C4-2B (cell line): ENCODE measurements around the gene HYAL3.

Source experiments
- H3K27ac ChIP-seq: fragments of 450-650 bp; 2 replicates; pipeline ENCODE4 v1.5.1; 2017
- ZFX ChIP-seq: fragments of 450-650 bp; IDR thresholded peaks from 2 replicates; pipeline ENCODE4 v1.6.1; 2017
- TF ChIP-seq, protein P1 (sequence below): fragments of 450-650 bp; conservative IDR thresholded peaks from 2 replicates; pipeline ENCODE4 v1.5.1; 2017; ENCODE audit warnings: mild to moderate bottlenecking

The HYAL3 gene

DNA sequence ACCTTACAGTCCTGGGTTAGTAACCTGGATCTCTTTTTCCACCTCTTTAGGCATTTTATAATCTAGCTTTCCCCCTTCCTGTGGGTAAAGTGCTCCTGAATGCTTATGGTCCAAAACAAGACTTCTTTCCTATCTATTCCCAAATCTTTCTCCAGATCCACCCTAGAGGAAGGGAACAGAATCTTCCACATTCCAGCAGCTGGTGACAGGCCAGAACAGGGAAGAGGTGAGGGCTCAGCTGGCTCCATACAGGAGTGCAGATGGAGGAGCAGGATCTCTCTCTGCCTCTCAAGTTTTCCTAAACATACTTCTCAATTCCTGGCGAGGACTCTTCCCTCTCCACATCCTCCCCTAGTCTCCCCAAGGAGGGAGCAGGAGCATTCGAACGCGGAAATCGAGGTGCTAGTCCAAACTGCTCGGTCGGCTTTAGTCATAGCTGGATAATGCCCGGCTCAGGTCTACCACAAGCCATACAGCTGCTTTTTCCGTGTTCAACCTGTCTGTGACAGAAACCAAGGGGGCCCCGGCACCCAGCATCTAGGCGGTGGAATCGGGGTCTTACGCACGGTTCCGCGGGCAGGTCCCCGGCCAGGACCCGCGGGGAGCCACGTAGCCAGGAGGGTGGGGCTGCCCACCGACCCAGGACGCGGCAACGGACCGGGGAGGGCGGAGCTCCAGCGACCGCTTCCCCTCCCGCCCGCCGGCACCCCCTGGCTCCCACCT is 37.4 kb upstream of the HYAL3 start:
- no peak for TF ChIP-seq ZFX
- TF ChIP-seq, protein P1, sequence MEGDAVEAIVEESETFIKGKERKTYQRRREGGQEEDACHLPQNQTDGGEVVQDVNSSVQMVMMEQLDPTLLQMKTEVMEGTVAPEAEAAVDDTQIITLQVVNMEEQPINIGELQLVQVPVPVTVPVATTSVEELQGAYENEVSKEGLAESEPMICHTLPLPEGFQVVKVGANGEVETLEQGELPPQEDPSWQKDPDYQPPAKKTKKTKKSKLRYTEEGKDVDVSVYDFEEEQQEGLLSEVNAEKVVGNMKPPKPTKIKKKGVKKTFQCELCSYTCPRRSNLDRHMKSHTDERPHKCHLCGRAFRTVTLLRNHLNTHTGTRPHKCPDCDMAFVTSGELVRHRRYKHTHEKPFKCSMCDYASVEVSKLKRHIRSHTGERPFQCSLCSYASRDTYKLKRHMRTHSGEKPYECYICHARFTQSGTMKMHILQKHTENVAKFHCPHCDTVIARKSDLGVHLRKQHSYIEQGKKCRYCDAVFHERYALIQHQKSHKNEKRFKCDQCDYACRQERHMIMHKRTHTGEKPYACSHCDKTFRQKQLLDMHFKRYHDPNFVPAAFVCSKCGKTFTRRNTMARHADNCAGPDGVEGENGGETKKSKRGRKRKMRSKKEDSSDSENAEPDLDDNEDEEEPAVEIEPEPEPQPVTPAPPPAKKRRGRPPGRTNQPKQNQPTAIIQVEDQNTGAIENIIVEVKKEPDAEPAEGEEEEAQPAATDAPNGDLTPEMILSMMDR = no peak; the same call in 1 of the 2 replicates
- peak overlapping the region; percentile 97 for H3K27ac ChIP-seq

DNA sequence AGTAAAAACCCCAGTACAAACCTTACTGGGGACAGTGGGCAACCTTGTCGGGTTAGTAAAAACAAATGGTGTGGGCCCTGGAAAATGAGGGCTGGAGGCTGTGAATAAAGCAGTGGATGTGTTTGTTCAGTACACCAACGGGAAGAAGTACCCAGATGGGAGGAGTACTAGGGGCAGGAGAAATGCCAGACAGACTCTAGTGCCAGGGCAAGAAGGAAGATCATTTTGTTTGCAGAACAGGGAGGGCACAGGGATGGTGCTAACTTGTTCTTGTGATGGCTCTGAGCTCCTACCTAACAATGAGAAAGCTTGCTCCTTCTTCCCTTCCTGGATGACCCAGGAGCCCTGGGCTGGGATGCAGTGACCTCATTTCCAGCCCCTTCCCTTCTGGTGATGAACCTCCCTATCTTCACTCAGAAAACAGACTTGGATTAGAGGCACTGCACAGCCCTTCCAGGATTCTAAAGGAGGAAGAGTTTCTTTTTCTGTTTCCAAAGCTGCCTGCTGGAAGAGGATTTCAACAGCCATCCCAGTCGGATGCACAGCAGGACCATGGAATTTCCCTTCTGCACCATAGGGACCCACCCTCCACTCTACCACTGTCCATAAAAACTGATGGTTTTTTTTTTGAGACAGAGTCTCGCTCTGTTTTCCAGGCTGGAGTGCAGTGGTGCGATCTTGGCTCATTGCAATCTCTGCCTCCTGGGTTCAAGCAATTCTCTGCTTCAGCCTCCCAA is 35.3 kb upstream of the HYAL3 start:
- H3K27ac ChIP-seq = peak overlapping the region; percentile 97
- TF ChIP-seq ZFX = no peak
- TF ChIP-seq, protein P1 = no peak

DNA sequence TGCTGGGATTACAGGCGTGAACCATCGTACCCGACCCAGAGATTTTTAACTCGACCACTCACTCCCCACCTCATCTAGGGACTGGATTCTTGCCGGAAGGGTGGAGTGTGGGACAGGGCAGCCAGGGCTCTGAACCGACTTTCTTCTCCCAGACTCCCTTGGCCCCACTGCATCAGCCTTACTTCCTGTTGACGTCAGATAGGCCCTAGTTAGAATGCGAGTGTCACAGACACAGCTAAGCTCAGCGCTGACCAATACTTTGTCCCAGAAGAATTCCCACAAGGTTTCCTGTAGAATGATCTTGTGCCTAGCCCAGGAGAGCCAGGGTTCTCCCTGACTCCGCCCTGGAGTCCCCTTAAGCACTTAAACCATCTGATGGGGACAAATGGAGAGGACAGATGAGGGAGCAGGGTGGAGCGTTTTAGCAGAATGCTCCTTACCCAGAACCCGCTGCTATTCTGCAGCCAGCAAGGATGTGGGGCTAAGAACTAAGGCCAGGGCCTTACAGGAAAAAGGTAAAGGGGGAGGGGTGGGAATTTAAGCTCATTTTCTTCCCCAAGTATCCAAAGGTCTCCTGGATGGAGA is 34.6 kb upstream of the HYAL3 start:
- no peak for TF ChIP-seq ZFX
- TF ChIP-seq, protein P1 = no peak
- peak overlapping the region; percentile 97 for H3K27ac ChIP-seq

DNA sequence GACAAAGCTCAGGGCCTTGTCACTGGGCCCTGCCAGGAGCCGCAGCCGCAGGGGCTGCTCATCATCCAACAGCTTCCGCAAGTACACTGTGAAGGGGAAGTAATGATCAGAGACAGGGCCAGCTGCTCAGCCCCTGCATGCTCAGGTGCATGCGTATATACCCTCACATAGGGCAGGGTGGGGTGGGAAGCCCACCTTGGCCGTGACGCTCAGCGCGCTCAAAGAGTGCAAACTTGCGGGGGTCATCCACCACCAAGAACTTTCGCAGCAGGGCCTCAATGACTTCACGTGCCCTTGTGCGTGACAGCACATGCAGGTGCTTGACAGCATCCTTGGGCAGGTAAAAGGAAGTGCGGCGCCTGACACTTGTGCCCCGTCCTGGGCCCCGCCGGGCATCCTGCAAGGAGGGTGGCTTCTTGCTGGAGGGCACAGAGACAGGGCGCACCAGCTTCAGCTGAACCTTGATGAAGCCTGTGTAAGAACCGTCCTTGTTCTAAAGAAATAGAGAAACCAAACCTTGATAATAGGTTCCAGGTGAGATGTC is 32.2 kb upstream of the HYAL3 start:
- no peak overlapping the region for H3K27ac ChIP-seq
- no peak for TF ChIP-seq ZFX
- TF ChIP-seq, protein P1 = no peak

DNA sequence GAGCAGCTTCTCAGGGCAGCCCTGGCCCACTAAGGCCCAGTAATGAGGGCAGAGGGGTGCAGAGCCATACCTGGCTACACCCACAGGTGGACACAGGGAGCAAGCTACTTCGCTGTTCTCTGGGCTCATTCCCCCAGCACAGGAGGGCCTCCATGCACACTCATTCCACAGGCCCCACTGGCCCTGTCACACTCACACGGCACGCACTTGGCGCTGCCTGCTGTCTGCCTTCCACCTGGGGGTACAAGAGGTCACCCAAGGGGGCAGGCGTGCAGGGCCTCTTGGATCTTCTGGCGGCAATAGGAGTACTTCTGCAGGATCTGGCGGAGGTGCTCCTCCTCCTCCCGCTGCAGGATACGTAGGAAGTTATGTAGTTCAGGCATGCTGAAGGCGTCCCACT is 31.1 kb upstream of the HYAL3 start:
- TF ChIP-seq, protein P1 = no peak
- no peak for TF ChIP-seq ZFX
- no peak overlapping the region for H3K27ac ChIP-seq

DNA sequence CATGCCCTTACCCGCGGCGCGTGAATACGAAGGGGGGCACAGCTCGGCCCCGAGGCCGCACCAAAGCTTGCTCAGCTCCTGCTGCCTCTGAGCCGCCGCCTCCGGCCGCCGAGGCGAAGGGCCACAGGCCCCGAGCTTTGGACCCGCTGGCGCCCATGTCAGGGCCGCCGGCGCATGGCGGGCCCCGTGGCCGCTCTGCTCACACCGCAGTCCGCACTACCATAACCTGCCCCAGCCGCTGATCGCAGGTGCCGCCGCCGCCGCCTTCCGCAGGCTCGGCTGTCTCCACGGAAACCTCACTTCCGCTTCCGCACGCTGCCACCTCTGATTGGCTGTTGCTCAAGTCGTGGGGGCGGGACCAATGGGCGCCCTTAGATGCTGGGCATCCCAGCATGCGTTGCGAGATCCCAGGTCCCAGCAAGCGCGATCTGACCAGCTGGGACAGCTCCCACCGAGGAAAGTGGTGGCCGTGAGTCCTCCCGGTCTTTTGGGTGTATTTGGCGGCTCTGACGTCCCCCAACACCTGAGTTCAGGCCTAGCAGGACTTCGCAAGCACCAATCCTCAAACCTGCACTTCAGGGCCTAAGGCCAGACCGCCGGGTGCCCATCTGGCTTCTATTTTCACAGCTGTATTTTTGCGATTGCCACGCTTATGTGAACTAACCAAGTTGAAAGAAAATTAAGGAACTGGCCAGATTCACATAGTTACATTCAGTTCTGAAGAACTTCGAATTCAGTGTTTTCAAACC is 28.9 kb upstream of the HYAL3 start, which contains the start of gene TUSC2:
Gene TUSC2 (minus strand): TSS at position 281 of the 749 bp plus-strand sequence. CDS start 124 bp downstream, at position 157.
- TF ChIP-seq ZFX = peak; percentile 40; the same call in 1 of the 2 replicates
- TF ChIP-seq, protein P1 = no peak
- peak within 1 kb of the TSS; percentile 80 for H3K27ac ChIP-seq
